Measurements from ENCODE around the gene CACNA1A. TPM values are rescaled to one million over a fixed set of nuclear protein-coding genes. Genes with fewer than 3 reads are reported as not detected.

CACNA1A gene
- total RNA-seq, 2 experiments from 2014 or later = 0.30 to 0.45 TPM

DNA sequence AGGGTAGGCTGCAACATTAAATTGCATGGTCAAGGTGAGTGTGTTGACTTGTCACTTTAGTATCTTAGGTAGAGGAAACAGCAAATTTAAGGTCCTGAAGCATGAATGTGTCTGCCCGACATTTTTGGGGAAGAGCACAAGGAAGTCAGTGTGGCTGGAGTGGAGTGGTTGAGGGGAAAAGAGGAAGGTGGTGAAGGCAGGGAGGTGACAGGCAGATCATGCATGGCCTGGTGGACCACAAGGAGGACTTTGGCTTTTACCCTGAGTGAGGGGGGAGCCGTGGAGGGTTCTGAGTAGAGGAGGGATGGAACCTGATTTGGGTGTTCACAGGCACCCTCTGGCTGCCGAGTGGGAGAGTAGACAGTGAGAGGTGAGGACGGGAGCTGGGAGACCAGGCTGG is 188.1 kb downstream of the CACNA1A start:
- H3K27ac ChIP-seq (ENCODE audit: low read depth in 1 of 2, low read length in 2 of 2) = no peak overlapping the region
- H3K9me3 ChIP-seq (ENCODE audit: control insufficient read depth in 1 of 2, insufficient read depth in 1 of 2, low read length in 2 of 2) = peaks cover 0 to 4% of the 10 kb centered on the region in 2 experiments
- H3K27me3 ChIP-seq (ENCODE audit: control insufficient read depth in 1 of 2, insufficient read depth in 2 of 2, low read length in 2 of 2) = peaks cover 4 to 10% of the 10 kb centered on the region in 2 experiments
- no peaks in the 10 kb centered on the region for H3K4me1 Mint-ChIP-seq (ENCODE audit: low read depth)
- intact Hi-C loops (cut with DNase I, micrococcal nuclease) = no loop called here
- no peaks in the 10 kb centered on the region for H3K36me3 ChIP-seq (ENCODE audit: insufficient read depth, low read length)
- peaks cover 5% of the 10 kb centered on the region for H3K9me3 Mint-ChIP-seq
- no peak for DNase-seq
- no peak overlapping the region for H3K4me3 Mint-ChIP-seq
- ChIA-PET CTCF (no interaction called here), POLR2A (no interaction called here)
- H3K4me3 ChIP-seq (ENCODE audit: low read length) = no peak overlapping the region
- H3K27ac Mint-ChIP-seq = no peak overlapping the region
- no peaks in the 10 kb centered on the region for H3K36me3 Mint-ChIP-seq (ENCODE audit: low read depth)
- TF ChIP-seq, protein P1, sequence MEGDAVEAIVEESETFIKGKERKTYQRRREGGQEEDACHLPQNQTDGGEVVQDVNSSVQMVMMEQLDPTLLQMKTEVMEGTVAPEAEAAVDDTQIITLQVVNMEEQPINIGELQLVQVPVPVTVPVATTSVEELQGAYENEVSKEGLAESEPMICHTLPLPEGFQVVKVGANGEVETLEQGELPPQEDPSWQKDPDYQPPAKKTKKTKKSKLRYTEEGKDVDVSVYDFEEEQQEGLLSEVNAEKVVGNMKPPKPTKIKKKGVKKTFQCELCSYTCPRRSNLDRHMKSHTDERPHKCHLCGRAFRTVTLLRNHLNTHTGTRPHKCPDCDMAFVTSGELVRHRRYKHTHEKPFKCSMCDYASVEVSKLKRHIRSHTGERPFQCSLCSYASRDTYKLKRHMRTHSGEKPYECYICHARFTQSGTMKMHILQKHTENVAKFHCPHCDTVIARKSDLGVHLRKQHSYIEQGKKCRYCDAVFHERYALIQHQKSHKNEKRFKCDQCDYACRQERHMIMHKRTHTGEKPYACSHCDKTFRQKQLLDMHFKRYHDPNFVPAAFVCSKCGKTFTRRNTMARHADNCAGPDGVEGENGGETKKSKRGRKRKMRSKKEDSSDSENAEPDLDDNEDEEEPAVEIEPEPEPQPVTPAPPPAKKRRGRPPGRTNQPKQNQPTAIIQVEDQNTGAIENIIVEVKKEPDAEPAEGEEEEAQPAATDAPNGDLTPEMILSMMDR (IDR thresholded peaks at IDR 0.05) = no peak
- no peak for ATAC-seq (ENCODE audit: poor library complexity)
- peaks cover 60% of the 10 kb centered on the region for H3K27me3 Mint-ChIP-seq
- no peaks in the 10 kb centered on the region for H3K4me1 ChIP-seq (ENCODE audit: insufficient read depth, low read length)

GRCh38 chr19:13315495-13315894 is 190.8 kb downstream of the CACNA1A start:
- Histone ChIP-seq H3K27me3 (ENCODE audit: control insufficient read depth in 1 of 2, insufficient read depth in 2 of 2, low read length in 2 of 2) (peaks cover 4 to 6% of the 10 kb centered on the region in 2 experiments), H3K4me1 (ENCODE audit: insufficient read depth, low read length) (no peaks in the 10 kb centered on the region), H3K27ac (ENCODE audit: low read depth in 1 of 2, low read length in 2 of 2) (no peak overlapping the region), H3K36me3 (ENCODE audit: insufficient read depth, low read length) (no peaks in the 10 kb centered on the region), H3K9me3 (ENCODE audit: control insufficient read depth in 1 of 2, insufficient read depth in 1 of 2, low read length in 2 of 2) (no peaks in the 10 kb centered on the region), H3K4me3 (ENCODE audit: low read length) (no peak overlapping the region)
- POLR2A ChIA-PET = no interaction called here
- H3K27me3 Mint-ChIP-seq = peaks cover 42% of the 10 kb centered on the region
- TF ChIP-seq, protein P1 (IDR thresholded peaks at IDR 0.05) = no peak
- H3K4me1 Mint-ChIP-seq (ENCODE audit: low read depth) = no peaks in the 10 kb centered on the region
- H3K9me3 Mint-ChIP-seq = no peaks in the 10 kb centered on the region
- DNase-seq (no peak), ATAC-seq (ENCODE audit: poor library complexity) (no peak)
- no peak overlapping the region for H3K4me3 Mint-ChIP-seq
- no peak overlapping the region for H3K27ac Mint-ChIP-seq
- intact Hi-C loops (cut with DNase I, micrococcal nuclease) = no loop called here
- CTCF ChIA-PET = no interaction called here
- no peaks in the 10 kb centered on the region for H3K36me3 Mint-ChIP-seq (ENCODE audit: low read depth)

- H3K27ac Mint-ChIP-seq = no peak overlapping the region
- CTCF ChIA-PET = no interaction called here
- Histone ChIP-seq H3K27me3 (ENCODE audit: control insufficient read depth in 1 of 2, insufficient read depth in 2 of 2, low read length in 2 of 2) (peaks cover 4 to 6% of the 10 kb centered on the region in 2 experiments), H3K4me3 (ENCODE audit: low read length) (no peak overlapping the region), H3K9me3 (ENCODE audit: control insufficient read depth in 1 of 2, insufficient read depth in 1 of 2, low read length in 2 of 2) (no peaks in the 10 kb centered on the region), H3K4me1 (ENCODE audit: insufficient read depth, low read length) (no peaks in the 10 kb centered on the region), H3K36me3 (ENCODE audit: insufficient read depth, low read length) (no peaks in the 10 kb centered on the region), H3K27ac (ENCODE audit: low read depth in 1 of 2, low read length in 2 of 2) (no peak overlapping the region)
- no peaks in the 10 kb centered on the region for H3K4me1 Mint-ChIP-seq (ENCODE audit: low read depth)
- no peak overlapping the region for H3K4me3 Mint-ChIP-seq
- no peaks in the 10 kb centered on the region for H3K36me3 Mint-ChIP-seq (ENCODE audit: low read depth)
- H3K9me3 Mint-ChIP-seq = no peaks in the 10 kb centered on the region
- intact Hi-C loops (cut with DNase I, micrococcal nuclease) = no loop called here
- ATAC-seq (ENCODE audit: poor library complexity) (no peak), DNase-seq (no peak)
- H3K27me3 Mint-ChIP-seq = peaks cover 35% of the 10 kb centered on the region
- POLR2A ChIA-PET = no interaction called here
- TF ChIP-seq, protein P1 (IDR thresholded peaks at IDR 0.05) = no peak
These were observed 191.5 kb downstream of the CACNA1A start for GRCh38 chr19:13314761-13315160.
